Frontal cortex (tissue), 4 donors: ENCODE data around the gene ADGRL4. TPM values are rescaled to one million over a fixed set of nuclear protein-coding genes. Genes with fewer than 3 reads are reported as not detected.
"Not testable (repeated sequence)": the region's sequence is repeated elsewhere in the genome, so short reads cannot be mapped to it uniquely, and the experiment has no call there.

Source experiments
- DNase-seq, 2 donors: peaks; one replicate each; pipeline ENCODE4 v3.0.0; 2012; ENCODE audit warnings: low spot score in 2 of 2
- FAIRE-seq: peaks from 2 replicates; lab custom pipeline; 2012; peaks lifted over from hg19 to GRCh38; lab: Jason Lieb, UNC
- total RNA-seq: library from RNA; depleted of rRNA; stranded (reverse); fragments of >200 nt; gene quantifications from one replicate; pipeline ENCODE4 v1.2.3, GENCODE V29; 2014
- donor health status: control.
- donor health status: control.
- donor health status: control.

Gene ADGRL4
- 1.2 TPM for total RNA-seq

GRCh38 chr1:79006564-79006963 lies at the start of gene ADGRL4:
TSS of gene ADGRL4 (minus strand) at chr1:79006730. CDS start at chr1:79006654, 76 bp downstream.
- peak in 1 of 2 donors; percentile 23 for DNase-seq
- no peak for FAIRE-seq

GRCh38 chr1:79055856-79056255 lies 49.3 kb upstream of the ADGRL4 start:
- no peak for DNase-seq
- FAIRE-seq: no peak

- DNase-seq (no peak), FAIRE-seq (no peak)
Measured at GRCh38 chr1:79052829-79053449, 46.4 kb upstream of the ADGRL4 start.

- DNase-seq (no peak), FAIRE-seq (no peak)
Measured at GRCh38 chr1:79044974-79045650, 38.6 kb upstream of the ADGRL4 start.

GRCh38 chr1:79043506-79043905 lies 37.0 kb upstream of the ADGRL4 start:
- DNase-seq (no peak), FAIRE-seq (no peak)

GRCh38 chr1:79042539-79042938 lies 36.0 kb upstream of the ADGRL4 start:
- FAIRE-seq: no peak
- DNase-seq: no peak

- FAIRE-seq (no peak), DNase-seq (no peak)
Measured at GRCh38 chr1:79042117-79042516, 35.6 kb upstream of the ADGRL4 start.

- no peak for FAIRE-seq
- no peak for DNase-seq
Measured at GRCh38 chr1:79041666-79042065, 35.1 kb upstream of the ADGRL4 start.

- FAIRE-seq: no peak
- no peak for DNase-seq
Measured at GRCh38 chr1:79040424-79041082, 34.0 kb upstream of the ADGRL4 start.

GRCh38 chr1:79037085-79037484 lies 30.6 kb upstream of the ADGRL4 start:
- DNase-seq (no peak), FAIRE-seq (no peak)

GRCh38 chr1:79012500-79012899 lies 6.0 kb upstream of the ADGRL4 start:
- DNase-seq (no peak), FAIRE-seq (no peak)

- DNase-seq: no peak
- FAIRE-seq: no peak
Measured at GRCh38 chr1:79010589-79010988, 4.1 kb upstream of the ADGRL4 start.

GRCh38 chr1:79005945-79006344 lies 585 bp downstream of the ADGRL4 start:
- DNase-seq (no peak), FAIRE-seq (no peak)

GRCh38 chr1:79004916-79005315 lies 1.6 kb downstream of the ADGRL4 start:
- DNase-seq: no peak
- FAIRE-seq: no peak

GRCh38 chr1:78996791-78997190 lies 9.7 kb downstream of the ADGRL4 start:
- FAIRE-seq (no peak), DNase-seq (no peak)

GRCh38 chr1:78987042-78987441 lies 19.5 kb downstream of the ADGRL4 start:
- FAIRE-seq: no peak

GRCh38 chr1:78980511-78980910 lies 26.0 kb downstream of the ADGRL4 start:
- DNase-seq (no peak), FAIRE-seq (no peak)

More at GRCh38 chr1:78987042-78987441, 19.5 kb downstream of the ADGRL4 start:
- DNase-seq: no peak

- FAIRE-seq (no peak), DNase-seq (no peak)
Measured at GRCh38 chr1:78972723-78973122, 33.8 kb downstream of the ADGRL4 start.

- FAIRE-seq, DNase-seq: not testable (repeated sequence)
Measured at GRCh38 chr1:78967091-78967490, 39.4 kb downstream of the ADGRL4 start.

- FAIRE-seq: no peak
- no peak for DNase-seq
Measured at GRCh38 chr1:78958711-78959110, 47.8 kb downstream of the ADGRL4 start.

- no peak for DNase-seq
- no peak for FAIRE-seq
Measured at GRCh38 chr1:78950826-78951225, 55.7 kb downstream of the ADGRL4 start.
